SIG-M5 (cell line): ENCODE measurements around the gene XKRX.

Source experiments
- DNase-seq: peaks from one replicate; lab custom pipeline; 2025; lab: John Stamatoyannopoulos, UW

Gene XKRX

DNA sequence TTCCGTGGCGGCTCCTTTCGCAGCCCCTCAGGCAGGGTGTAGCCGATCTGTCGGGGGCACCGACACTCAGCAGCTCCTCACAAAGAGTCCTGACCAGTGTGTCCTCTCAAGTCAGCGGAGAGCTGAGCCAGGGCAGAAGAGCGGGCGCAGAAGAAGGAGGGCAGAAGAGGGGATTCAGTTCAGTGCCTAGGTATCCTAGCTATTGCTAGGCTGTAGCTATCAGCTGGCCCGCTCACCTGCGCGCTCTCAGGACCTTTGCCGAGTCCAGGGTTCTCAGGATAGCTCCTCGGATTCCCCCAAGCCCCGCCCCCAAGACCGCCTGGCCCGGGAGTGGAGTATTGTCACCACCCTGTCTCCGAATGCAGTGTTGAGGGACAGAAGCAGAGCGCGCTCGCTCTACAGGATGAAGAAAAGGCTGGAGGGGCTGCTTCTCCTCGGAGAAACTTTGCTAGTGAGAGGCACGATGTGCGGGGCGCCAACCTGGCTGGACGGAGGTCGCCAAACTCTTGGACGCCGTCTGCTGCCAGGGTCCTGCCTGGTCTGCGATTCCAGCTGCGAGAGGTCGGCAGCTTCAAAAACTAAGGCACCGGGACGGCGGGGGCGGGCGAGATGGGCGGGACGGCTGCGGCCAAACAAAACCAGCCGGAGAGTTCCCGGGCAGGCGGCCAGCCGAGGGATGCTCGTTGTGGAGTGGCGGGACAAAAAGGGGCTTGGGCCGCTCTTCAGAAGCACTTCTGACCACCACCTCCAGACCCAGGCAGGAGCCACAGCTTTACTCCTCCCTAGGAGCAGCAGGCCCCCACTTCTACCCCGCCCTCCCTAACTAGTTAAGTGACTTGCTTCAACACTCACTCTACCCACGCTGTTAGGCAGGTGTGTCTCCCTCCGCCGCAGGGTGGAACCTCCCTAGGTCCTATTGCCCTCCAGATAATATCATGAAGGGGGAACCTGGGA is at the start of gene XKRX:
Gene XKRX, minus strand, starts transcription at position 258 of the 954 bp plus-strand sequence. CDS start 613 bp downstream, outside the sequence.
- DNase-seq: no peak

DNA sequence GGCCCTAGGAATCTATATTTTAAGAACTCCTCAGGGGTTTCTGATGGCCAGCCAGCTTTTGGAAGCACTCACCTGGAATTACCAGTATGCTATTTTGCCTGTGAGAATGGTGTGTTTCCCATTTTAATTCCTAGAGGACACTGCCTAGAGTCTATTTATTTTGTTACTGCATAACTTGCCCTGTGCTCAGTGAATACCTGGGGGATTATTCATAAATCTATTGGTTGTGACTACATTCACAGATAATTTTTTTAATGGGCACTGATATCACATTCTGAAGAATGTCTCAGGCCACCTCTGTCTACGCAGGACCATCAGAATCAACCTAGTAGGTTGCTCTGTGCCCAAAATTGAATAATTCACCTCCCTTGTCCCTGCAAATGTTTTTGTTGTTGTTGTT is 47.5 kb upstream of the XKRX start:
- no peak for DNase-seq

DNA sequence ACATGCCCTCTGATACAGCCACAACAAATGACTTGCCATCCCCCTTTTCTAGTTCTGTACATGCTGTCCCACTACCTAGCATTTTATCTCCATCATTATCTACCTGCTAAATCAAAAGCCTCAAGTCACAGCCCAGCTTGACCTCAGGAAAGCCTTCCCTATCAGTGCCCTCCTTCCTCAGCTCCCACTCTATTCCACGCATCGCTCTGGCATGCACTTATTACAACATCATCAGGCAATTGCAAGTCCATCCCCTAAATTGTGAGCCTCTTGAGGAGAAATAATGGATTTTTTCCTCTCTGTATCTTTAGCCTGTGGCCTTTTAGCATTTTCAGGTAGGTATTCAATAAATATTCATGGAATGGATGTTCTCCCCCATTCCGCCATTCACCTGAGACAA is 46.5 kb upstream of the XKRX start:
- DNase-seq: no peak

DNA sequence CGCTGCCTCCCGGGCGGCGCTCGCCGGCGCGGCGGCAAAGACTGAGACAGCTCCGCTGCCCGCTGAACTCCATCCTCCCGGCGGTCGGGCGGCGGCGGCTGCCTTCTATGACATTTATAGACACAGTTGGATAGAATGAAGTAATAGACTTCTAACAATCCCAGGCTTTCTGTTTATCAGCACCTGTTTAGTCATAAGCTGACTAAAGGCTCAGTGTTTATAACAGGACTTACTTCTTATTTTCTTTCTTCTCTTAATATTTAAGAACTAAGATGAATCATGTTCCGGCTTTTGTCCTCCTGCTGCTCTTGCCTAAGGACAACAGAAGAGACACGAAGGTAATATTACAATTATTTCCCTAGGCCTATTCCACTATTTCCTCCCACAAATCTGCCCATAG is 44.7 kb upstream of the XKRX start:
- DNase-seq: no peak

DNA sequence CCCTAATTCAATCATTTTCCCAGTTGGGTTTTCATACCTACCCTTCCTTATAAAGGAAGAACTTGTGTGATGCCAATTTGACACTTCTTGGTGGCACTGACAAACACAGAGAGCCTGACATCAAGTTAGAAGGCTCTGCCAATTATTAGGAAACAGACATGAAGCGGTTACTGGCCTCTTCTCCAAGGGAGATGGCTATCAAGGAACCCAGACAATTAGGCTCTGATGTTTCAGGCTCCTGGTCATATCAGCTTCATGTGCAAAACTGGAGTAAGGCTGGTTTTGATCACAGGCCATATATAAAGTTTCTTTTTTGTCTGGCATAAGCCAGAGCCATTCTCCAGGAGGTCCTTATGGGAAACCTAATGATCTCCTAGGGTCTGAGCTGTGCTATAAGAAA is 41.2 kb upstream of the XKRX start:
- no peak for DNase-seq

DNA sequence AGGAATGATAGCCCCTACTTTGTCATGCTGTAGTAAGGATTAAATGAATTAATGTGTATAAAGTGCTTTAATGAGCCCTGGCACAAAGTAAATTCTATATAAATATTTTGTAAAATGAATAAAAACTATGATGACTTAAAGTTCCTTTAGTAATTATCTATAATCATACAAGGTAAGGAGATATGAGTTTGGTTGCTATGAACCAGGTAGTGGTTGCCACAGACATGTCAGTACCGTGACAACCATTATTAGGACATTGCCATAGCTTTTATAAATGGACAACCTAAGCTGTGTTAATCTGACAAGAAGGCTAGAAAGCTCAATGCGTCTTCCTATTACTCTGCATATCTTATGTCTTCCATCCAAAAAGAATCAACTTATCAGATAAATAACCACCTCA is 40.7 kb upstream of the XKRX start, which contains the start of gene ARL13A:
Gene ARL13A, plus strand, starts transcription at position 301 of the 400 bp plus-strand sequence. CDS start 3,982 bp downstream, outside the sequence.
- no peak for DNase-seq

DNA sequence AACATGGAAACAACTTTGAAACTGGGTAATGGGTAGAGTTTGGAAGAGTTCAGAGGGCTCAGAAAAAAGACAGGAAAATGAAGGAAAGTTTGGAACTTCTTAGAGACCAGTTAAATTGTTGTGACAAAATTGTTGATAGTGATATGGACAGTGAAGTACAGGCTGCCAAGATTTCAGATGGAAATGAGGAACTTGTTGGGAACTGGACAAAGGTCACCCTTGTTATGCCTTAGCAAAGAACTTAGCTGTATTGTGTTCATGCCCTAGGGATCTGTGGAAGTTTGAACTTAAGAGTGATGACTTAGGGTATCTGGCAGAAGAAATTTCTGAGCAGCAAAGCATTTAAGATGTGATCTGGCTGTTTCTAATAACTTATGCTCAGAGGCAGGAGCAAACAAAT is 35.6 kb upstream of the XKRX start:
- no peak for DNase-seq

DNA sequence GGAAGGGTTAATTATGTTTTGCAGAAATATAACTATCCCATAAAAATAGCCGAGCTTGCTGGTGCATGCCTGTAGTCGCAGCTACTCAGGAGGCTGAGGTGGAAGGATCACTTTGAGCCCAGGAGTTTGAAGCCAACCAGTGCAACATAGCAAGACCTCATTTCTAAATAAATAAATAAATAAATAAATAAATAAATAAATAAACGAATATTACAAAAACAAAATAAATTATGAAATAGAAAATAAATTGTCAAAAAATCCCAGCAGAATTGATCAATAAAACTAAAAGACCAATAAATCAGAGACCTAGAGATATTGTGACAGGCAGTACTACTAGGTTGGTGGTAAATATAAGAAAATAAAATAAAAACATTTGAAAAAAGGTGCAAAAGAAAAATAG is 34.1 kb upstream of the XKRX start:
- no peak for DNase-seq

DNA sequence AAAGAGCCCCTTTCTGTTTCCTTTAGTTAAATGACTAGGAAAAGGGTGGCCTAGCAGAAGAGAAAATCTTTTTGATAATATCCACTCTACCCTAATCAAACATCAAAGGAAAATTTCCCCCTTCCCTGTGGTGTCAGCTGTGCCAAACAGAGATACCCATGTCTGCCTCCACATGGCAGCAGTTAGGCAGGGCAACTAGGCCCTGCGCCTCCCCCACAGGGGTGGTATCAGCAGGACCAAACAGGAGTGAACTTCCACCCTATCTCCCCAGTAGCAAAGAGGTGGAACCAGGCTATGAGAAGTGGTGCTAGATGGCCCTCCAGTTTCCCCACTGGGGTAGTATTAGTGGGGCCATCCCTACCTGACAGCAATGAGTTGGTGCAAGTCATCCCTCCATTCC is 19.8 kb upstream of the XKRX start:
- DNase-seq: no peak

DNA sequence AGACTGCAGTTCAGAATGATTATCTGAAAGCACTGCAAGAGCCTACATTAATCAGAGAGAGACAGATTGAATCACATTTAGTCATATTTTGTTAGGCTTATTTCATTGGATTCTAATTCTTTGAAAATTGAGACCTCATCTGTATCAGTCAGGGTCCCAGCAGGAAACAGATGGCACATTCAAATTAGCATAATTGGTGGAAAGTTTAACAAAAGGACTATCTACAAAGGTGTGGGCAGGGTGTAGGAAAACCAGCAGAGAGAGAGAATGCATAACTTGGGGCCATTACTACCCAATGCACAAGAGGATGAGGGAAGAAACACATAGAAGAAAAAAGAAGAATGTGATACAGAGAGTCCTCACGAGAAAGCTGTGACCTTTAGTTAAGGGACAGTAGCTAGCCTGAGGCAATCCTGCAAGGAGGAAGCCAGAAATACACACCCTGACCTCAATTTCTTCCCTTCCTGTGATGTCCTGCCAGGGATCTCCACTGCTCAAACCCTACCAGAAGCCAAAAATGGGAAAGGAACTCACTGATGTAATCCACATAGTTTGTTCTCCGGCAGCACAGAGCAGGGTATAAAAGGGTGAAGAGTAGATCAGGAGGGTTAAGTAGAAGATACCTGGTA is 17.7 kb upstream of the XKRX start:
- DNase-seq: no peak

DNA sequence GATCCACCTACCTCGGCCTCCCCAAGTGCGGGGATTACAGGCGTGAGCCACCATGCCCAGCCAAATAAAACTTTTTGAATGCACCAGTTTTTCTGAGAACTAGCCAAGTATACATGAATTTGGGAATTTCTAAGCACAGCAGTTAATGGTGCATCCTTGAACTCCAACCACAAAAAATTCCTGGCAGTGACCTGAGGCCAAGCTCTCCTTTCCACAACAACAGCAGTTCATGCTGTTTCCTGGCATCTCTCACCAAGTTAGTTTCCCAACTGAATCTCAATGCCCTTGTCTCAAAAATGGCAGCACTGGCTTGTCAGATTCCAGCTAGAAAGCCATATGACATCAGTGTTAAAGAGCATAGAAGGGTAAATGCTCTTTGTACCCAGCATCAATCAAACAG is 15.9 kb upstream of the XKRX start:
- no peak for DNase-seq

DNA sequence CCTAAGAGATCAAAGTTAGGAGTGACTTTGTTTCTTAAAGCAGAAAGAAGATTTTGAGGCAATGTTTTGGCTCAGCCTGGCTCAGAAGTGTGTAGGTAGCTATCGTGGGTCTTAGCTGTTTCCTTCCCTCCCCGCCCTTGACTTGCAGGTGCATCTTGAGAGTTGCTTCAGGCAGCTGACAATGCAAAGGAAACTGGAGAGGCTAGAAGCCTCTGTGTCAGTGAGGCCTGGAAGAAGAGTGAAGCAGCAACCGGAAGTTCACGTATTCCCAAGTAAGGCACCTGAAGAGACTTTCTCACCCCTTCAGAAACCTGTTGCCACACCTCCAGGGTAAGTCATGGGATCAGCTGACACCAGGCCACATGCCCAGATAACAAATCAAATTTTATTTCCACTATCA is 10.6 kb upstream of the XKRX start:
- DNase-seq: no peak

DNA sequence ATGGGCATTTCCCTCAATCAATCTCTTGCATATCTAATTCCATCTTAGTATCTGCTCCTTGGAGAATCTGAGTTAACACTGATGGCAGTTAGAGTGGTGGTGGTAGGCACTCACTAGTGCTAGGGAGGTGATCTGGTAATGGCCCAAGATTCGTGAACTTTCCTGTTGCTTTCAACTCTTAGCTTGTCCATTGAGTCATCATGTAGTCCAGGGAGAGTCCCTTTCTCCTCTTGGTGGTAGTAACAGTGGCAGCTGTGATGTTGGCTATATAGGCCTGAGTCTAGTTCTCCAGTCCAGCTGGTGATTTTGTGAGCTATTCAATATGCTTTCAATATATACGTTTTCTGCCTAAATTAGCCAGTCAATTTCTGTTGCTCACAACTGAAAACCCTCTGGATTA is 7.0 kb upstream of the XKRX start:
- no peak for DNase-seq

DNA sequence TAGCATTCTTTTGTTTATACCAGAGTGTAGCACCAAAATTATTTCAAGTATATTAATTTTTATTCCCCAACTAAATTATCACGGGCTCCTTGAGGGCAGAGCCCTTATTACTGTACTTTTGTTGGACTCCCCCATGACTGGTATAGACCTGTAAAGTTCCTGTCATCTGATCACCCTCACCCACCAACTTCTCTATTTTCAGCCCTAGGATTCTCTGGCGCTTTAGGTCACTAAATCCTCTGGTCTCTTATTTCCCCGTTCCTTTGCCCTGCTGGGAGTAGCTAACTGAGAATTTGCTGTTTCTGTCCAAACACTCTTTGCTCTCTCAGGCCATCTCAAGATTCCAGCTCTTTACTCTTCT is 3.2 kb upstream of the XKRX start:
- DNase-seq: no peak

DNA sequence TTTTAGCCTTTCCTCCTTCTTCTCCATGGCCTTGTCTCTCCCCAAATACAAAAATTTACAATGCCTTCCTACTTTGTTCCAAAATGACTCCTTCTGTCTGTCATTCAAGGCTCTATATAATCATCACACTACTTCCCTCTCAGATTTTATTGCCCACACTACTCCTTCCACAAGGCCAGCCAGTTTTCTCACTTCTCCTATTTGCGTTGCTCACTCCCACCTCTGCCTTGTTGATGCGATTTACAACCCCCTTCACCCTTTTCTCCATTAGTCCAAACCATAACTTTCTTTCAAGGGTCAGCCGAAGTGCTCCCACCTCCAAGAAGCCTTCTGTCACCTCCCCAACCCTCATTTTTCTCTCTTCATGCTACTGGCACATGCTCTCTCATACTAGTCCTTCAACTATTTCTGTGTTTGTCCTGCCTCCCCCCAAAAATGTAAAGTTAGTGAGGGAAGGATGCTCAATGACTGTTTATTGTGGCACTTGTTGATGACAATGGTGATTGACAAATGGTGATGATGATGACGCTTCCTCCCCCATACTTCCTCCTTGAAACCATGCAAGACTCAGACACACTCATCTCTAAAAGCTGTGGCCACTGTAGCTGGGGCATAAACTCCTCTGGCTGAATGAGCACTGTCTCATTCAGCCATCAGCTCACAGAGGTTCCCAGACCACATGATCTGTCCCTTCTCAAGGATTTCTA is 2.7 kb upstream of the XKRX start:
- DNase-seq: no peak

DNA sequence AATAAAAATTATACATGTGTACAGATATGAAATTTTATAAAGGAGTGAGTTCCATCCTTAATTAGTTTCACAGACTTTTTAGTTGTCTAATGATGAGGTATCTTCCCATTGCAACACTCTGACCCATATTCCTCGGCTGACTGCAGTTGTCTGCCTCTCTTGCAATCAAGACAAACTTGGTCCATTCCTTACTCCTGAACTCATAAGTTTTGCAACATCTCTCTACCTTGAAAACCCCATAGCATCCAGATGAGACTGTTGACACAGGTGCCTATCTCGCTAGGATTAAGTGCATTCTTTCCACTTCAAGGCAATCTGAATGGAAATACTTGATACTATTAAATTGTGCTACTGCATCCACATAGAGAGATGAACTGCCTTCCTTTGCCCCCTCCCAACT is 2.3 kb downstream of the XKRX start:
- no peak for DNase-seq

DNA sequence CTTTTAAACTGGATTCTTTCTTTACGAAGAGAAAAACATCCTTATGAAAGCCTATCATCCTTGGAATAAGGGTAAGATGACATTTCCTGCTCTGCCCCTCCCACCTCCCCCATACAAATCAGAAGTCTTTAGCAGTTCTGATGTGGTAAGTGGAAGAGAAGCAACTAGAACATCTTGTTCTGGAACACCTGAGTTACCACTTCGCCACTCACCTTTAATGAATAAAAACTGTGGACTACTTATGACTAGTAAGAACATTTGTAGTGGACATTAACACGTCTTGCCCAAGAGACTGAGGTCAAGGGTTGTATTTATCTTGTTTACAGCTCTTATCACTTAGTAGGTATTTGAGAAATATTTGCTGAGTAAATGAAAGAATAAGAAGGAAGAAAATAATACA is 4.3 kb downstream of the XKRX start:
- no peak for DNase-seq

DNA sequence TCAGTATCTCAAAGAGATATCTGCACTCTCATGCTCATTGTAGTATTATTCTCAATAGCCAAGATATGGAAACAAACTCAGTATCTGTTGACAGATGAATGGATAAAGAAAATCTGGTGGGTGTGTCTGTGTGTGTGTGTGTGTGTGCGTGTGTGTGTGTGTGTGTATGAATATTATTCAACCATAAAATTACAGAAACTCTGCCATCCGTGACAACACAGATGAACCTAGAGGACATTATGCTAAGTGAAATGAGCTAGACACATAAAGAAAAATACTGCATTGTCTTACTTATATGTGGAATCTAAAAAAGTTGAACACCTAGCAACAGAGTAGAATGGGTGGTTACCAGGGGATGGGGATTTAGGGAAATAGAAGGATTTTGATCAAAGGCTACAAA is 13.2 kb downstream of the XKRX start:
- no peak for DNase-seq

DNA sequence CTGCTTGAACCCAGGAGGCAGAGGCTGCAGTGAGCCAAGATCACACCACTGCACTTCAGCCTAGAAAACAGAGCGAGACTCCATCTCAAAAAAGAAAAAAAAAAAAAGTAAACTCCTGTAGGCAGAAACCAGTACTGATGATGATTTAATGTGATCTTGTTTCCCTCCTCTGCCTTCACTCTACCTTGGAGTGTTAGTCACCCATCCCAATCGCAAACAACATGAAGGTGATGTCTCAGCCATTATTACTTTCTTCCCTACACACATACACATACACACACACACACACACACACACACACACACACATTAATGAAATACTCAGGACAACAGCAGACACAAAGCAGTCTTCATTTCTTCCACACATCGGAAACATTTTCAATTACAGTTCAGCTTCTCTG is 15.6 kb downstream of the XKRX start:
- no peak for DNase-seq

DNA sequence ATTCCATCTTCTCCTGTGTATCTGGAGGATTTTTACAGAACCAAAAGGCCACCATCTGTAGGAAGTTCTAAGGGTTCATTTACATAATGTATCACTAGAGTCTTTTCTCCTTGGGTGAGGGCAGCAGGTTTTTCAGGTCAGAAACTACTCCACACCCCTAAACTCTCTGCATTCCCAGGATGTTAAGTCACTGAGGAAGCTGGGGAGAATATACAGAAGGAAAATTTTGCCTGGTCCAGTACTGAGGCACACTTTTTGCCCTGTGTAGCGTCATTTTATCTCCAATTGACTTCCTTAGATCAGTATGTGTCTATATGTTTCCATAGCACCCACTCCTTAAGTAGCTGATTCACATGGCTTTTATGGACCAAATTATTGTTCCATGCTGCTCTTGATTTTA is 17.0 kb downstream of the XKRX start:
- DNase-seq: no peak

DNA sequence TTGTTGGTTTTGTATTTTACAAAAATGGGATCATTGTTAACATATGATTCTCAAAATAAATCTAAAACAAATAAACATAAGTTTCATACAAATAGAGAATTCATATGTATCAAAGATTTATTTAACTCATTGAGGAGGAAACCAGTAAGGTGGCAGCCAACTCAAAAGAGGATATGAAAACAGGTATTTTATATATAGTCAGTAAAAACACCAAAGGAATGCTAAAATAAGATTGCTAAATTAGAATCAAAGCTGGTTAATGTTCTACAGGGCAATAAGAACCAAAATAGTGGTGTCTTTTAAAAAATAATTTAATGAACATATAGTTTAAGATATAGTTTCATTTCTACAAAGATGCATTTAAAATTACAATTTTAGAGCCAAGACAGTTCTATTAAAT is 23.1 kb downstream of the XKRX start:
- DNase-seq: no peak

DNA sequence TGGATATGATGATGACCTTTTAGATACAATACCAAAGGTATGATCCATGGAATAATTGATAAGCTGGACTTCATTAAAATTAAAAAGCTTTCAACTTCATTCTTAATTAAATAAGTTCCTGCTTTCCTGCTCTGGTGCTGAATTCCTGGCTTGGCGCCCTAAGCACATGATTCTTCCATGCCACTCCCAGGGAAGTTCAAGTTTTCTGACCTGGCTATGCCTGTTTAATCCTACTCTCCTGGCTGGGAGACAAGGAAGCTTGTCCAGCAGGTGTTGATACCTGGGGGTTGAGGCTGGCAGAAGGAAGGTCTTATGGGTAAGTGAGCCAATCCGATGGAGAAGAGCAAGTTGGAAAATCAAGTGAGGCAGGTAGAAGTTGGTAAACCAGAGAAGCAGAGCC is 24.3 kb downstream of the XKRX start:
- no peak for DNase-seq
